ENCODE results near the gene CRIM1. TPM values are rescaled to one million over a fixed set of nuclear protein-coding genes. Genes with fewer than 3 reads are reported as not detected.

CRIM1 gene
- total RNA-seq, 4 donors from 2014 or later, result 16.4 to 107 (median 29.9) TPM

DNA sequence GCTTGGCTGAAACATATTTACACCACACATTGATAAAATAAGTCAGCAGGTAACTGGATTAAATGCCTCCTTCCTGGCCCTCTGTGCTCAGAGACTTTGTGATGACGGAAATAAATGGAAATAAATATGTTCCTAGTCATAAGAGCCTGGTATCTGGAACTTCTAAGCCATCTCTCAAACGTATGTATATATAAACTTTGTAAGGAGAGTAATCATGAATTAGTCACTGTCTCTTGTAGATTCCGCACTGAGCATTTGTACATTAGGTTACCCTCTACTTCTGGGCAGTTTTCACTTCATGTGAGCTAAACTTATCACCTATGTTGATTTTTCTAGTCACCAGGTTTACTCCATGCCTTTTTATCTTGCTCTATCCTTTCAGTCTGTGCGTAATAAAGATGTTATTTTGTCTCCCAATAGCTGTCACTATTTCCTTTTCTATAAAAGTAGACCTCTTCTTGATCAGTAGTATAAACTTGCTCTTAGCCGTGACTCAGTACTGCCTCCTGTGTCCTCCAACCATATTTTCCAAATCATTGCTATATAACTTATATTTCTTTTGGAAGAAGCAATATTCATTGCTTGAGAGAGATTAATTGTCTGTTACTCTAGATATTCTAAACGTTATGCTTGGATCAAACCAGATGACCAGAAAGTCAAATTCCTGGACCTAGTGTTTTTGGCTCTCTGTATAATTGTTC, 189.2 kb downstream of the CRIM1 start:
- TF ChIP-seq, protein P1, sequence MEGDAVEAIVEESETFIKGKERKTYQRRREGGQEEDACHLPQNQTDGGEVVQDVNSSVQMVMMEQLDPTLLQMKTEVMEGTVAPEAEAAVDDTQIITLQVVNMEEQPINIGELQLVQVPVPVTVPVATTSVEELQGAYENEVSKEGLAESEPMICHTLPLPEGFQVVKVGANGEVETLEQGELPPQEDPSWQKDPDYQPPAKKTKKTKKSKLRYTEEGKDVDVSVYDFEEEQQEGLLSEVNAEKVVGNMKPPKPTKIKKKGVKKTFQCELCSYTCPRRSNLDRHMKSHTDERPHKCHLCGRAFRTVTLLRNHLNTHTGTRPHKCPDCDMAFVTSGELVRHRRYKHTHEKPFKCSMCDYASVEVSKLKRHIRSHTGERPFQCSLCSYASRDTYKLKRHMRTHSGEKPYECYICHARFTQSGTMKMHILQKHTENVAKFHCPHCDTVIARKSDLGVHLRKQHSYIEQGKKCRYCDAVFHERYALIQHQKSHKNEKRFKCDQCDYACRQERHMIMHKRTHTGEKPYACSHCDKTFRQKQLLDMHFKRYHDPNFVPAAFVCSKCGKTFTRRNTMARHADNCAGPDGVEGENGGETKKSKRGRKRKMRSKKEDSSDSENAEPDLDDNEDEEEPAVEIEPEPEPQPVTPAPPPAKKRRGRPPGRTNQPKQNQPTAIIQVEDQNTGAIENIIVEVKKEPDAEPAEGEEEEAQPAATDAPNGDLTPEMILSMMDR (IDR thresholded peaks at IDR 0.05), result peak in 1 of 6 experiments; percentile 14
- no peak for TF ChIP-seq POLR2A (IDR thresholded peaks at IDR 0.05)
- Histone ChIP-seq H3K4me1 (no peaks in the 10 kb centered on the region), H3K36me3 (peaks cover 0 to 99% (median 11%) of the 10 kb centered on the region in 3 donors), H3K27ac (no peak overlapping the region), H3K27me3 (no peaks in the 10 kb centered on the region), H3K9me3 (no peaks in the 10 kb centered on the region), H3K4me3 (no peak overlapping the region)
- 77 to 83% methylated on average over 6 of the region's 6 CpGs for whole genome bisulfite sequencing, 2 donors
- intact Hi-C loops (cut with DNase I), result no loop called here
- DNase-seq, result no peak

DNA sequence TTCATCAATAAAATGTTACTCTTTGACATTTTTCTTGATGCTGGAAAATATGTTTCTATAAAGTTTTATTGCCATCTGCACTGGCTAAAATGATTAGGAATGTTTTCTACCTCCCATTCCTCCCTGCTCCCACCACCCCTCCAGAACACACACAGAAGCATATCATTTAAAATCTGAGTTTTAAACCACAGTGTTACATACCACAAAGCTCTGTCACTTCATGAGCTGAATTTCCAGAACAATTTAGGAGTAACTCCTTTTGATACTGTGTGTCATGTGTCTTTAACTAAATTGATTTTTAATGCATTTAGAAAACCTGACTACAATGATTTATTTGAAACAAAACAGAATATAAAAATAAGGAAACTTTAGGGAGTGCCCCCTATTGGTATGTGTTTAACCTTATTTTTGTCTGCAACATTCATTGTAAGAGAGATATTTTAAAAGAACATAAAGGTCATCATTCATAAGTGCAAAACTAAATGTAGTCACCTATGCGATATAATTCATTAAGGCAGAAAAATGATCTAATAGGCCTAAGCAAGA, 190.4 kb downstream of the CRIM1 start:
- H3K9me3 ChIP-seq, result no peaks in the 10 kb centered on the region
- H3K27ac ChIP-seq, result no peak overlapping the region
- intact Hi-C loops (cut with DNase I), result no loop called here
- no peaks in the 10 kb centered on the region for H3K4me1 ChIP-seq
- TF ChIP-seq, protein P1 (IDR thresholded peaks at IDR 0.05), result no peak
- TF ChIP-seq POLR2A (IDR thresholded peaks at IDR 0.05), result no peak
- no peak overlapping the region for H3K4me3 ChIP-seq
- H3K27me3 ChIP-seq, result no peaks in the 10 kb centered on the region
- H3K36me3 ChIP-seq, result peaks cover 0 to 96% (median 16%) of the 10 kb centered on the region in 3 donors
- no peak for DNase-seq
- 0 to 40% methylated on average over 1 of the region's 1 CpG for WGBS, 2 donors

DNA sequence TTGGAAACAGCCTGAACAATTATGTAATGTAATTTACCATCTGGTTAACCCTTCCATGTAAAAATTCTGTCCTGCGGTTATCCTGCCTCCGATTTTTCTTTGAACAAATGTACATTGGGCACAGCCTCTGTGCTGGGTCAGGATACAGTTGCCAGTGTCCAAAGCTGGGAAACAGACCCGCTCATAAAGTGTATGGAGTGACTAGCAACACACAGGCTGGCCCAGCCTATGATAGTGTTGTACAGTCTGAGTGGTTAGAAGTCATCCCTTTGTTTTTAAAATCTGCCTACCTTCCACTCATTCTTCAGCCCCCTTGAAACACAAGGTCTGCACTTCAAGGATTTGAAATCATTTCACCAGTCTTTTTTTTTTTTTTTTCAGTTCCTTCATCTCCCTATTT, 192.3 kb downstream of the CRIM1 start:
- TF ChIP-seq, protein P1 (IDR thresholded peaks at IDR 0.05), result no peak
- no peak for TF ChIP-seq POLR2A (IDR thresholded peaks at IDR 0.05)
- H3K27ac ChIP-seq, result no peak overlapping the region
- 94 to 100% methylated on average over 3 of the region's 3 CpGs for WGBS, 2 donors
- H3K4me1 ChIP-seq, result no peaks in the 10 kb centered on the region
- no peaks in the 10 kb centered on the region for H3K27me3 ChIP-seq
- DNase-seq, result no peak
- H3K9me3 ChIP-seq, result no peaks in the 10 kb centered on the region
- no peak overlapping the region for H3K4me3 ChIP-seq
- intact Hi-C loops (cut with DNase I), result no loop called here
- peaks cover 0 to 95% (median 19%) of the 10 kb centered on the region in 3 donors for H3K36me3 ChIP-seq

DNA sequence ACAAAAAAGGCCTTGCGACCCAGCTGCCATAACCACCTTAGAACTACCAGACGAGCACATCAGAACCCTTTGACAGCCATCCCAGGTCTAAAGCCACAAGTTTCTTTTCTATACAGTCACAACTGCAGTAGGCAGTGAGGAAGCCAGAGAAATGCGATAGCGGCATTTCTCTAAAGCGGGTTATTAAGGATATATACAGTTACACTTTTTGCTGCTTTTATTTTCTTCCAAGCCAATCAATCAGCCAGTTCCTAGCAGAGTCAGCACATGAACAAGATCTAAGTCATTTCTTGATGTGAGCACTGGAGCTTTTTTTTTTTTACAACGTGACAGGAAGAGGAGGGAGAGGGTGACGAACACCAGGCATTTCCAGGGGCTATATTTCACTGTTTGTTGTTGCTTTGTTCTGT, 193.6 kb downstream of the CRIM1 start:
- H3K4me1 ChIP-seq, result no peaks in the 10 kb centered on the region
- H3K9me3 ChIP-seq, result no peaks in the 10 kb centered on the region
- 77% methylated on average over 7 of the region's 7 CpGs for WGBS, 2 donors
- DNase-seq, result no peak
- TF ChIP-seq, protein P1 (IDR thresholded peaks at IDR 0.05), result no peak
- TF ChIP-seq POLR2A (IDR thresholded peaks at IDR 0.05), result no peak
- no peak overlapping the region for H3K4me3 ChIP-seq
- H3K36me3 ChIP-seq, result peaks cover 0 to 95% (median 19%) of the 10 kb centered on the region in 3 donors
- H3K27ac ChIP-seq, result peak overlapping the region in 2 of 4 donors; percentile 19 to 23
- intact Hi-C loops (cut with DNase I), result no loop called here
- H3K27me3 ChIP-seq, result no peaks in the 10 kb centered on the region

DNA sequence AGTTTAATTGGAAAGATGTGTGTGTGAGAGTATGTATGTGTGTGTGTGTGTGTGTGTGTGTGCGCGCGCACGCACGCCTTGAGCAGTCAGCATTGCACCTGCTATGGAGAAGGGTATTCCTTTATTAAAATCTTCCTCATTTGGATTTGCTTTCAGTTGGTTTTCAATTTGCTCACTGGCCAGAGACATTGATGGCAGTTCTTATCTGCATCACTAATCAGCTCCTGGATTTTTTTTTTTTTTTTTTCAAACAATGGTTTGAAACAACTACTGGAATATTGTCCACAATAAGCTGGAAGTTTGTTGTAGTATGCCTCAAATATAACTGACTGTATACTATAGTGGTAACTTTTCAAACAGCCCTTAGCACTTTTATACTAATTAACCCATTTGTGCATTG, 194.4 kb downstream of the CRIM1 start:
- no peak overlapping the region for H3K27ac ChIP-seq
- TF ChIP-seq, protein P1 (IDR thresholded peaks at IDR 0.05), result no peak
- no peak for TF ChIP-seq POLR2A (IDR thresholded peaks at IDR 0.05)
- H3K4me3 ChIP-seq, result no peak overlapping the region
- intact Hi-C loops (cut with DNase I), result no loop called here
- H3K4me1 ChIP-seq, result no peaks in the 10 kb centered on the region
- DNase-seq, result no peak
- no peaks in the 10 kb centered on the region for H3K9me3 ChIP-seq
- no peaks in the 10 kb centered on the region for H3K27me3 ChIP-seq
- WGBS, 2 donors, result 99% methylated on average over 5 of the region's 5 CpGs
- peaks cover 0 to 95% (median 19%) of the 10 kb centered on the region in 3 donors for H3K36me3 ChIP-seq
